HEK293 (cell line): Measurements from ENCODE around the gene ARG2.

ENCODE experiments used
- CTCF ChIA-PET: fragments of 350-600 bp; formaldehyde crosslinking; extraction: SDS; loops from one replicate; lab custom pipeline; 2021; ENCODE audit warnings: antibody characterized with exemption; lab: Yijun Ruan, JAX
- POLR2A ChIA-PET: fragments of 300-600 bp; formaldehyde crosslinking; extraction: SDS; loops from one replicate; lab custom pipeline; 2020; ENCODE audit warnings: antibody characterized with exemption, inconsistent platforms; lab: Yijun Ruan, JAX
- H3K27ac ChIP-seq: fragments of 200-500 bp; sonication (Bioruptor generic); 2 replicates; pipeline ENCODE4 v1.5.1; 2014; ENCODE audit warnings: low read depth, low read length, control low read depth, inconsistent platforms; ENCODE audit errors: extremely low read depth
- H3K36me3 ChIP-seq, 2 experiments: fragments of 200-500 bp in 1 of 2; sonication (Bioruptor generic) in 1 of 2; 1 replicate in 1 of 2; 2 replicates in 1 of 2; pipeline ENCODE4 v1.5.1; 2014 to 2017; ENCODE audit warnings: inconsistent platforms in 2 of 2, low read length in 2 of 2; ENCODE audit not compliant: control insufficient read depth in 2 of 2, insufficient read depth in 1 of 2
- H3K4me1 ChIP-seq: fragments of 200-500 bp; sonication (Bioruptor generic); 2 replicates; pipeline ENCODE4 v1.5.1; 2014; ENCODE audit warnings: mild to moderate bottlenecking, low read length, inconsistent platforms; ENCODE audit not compliant: control insufficient read depth, insufficient read depth
- H3K4me3 ChIP-seq: 2 replicates; pipeline ENCODE4 v1.5.1; 2011; ENCODE audit warnings: low read depth, mild to moderate bottlenecking, control low read depth, low read length, moderate library complexity
- H3K9me3 ChIP-seq: fragments of 200-500 bp; sonication (Bioruptor generic); 2 replicates; pipeline ENCODE4 v1.5.1; 2014; ENCODE audit warnings: low read depth, low read length, inconsistent platforms; ENCODE audit not compliant: control insufficient read depth, insufficient read depth
- BCL6B ChIP-seq: fragments of 450-650 bp; formaldehyde crosslinking; IDR thresholded peaks from 2 replicates; pipeline ENCODE4 v1.5.1; 2017; ENCODE audit warnings: missing biosample characterization, missing genetic modification characterization
- FEZF1 ChIP-seq: fragments of 450-650 bp; formaldehyde crosslinking; IDR thresholded peaks from 2 replicates; pipeline ENCODE4 v1.5.1; 2016; ENCODE audit warnings: missing biosample characterization, missing genetic modification characterization
- HIC1 ChIP-seq: fragments of 450-650 bp; formaldehyde crosslinking; IDR thresholded peaks from 2 replicates; pipeline ENCODE4 v1.5.1; 2016; ENCODE audit warnings: missing biosample characterization, missing genetic modification characterization
- HOXC10 ChIP-seq: sonication (generic); formaldehyde crosslinking; IDR thresholded peaks from 2 replicates; pipeline ENCODE4 v1.8.1; 2023; ENCODE audit warnings: mild to moderate bottlenecking, missing genetic modification reagents
- PRDM4 ChIP-seq: fragments of 450-650 bp; formaldehyde crosslinking; IDR thresholded peaks from 2 replicates; pipeline ENCODE4 v1.5.1; 2017; ENCODE audit warnings: missing biosample characterization, missing genetic modification characterization
- RBAK ChIP-seq: fragments of 450-650 bp; formaldehyde crosslinking; IDR thresholded peaks from 2 replicates; pipeline ENCODE4 v1.5.1; 2016; ENCODE audit warnings: missing biosample characterization, missing genetic modification characterization
- REPIN1 ChIP-seq: fragments of 450-650 bp; formaldehyde crosslinking; IDR thresholded peaks from 2 replicates; pipeline ENCODE4 v1.5.1; 2017; ENCODE audit warnings: missing biosample characterization, missing genetic modification characterization, low read depth
- SCRT1 ChIP-seq: fragments of 450-650 bp; formaldehyde crosslinking; IDR thresholded peaks from 2 replicates; pipeline ENCODE4 v1.5.1; 2016; ENCODE audit warnings: missing biosample characterization, missing genetic modification characterization, borderline replicate concordance
- SCRT2 ChIP-seq: fragments of 450-650 bp; formaldehyde crosslinking; IDR thresholded peaks from 2 replicates; pipeline ENCODE4 v1.5.1; 2016; ENCODE audit warnings: missing biosample characterization, missing genetic modification characterization
- SETDB1 ChIP-seq: IDR thresholded peaks from one replicate; pipeline ENCODE4 v1.6.1; 2017; ENCODE audit warnings: mild to moderate bottlenecking, low read length, moderate library complexity, mixed read lengths; ENCODE audit not compliant: insufficient read length
- TCF7L2 ChIP-seq: IDR thresholded peaks from 2 replicates; pipeline ENCODE4 v1.6.1; 2011; ENCODE audit warnings: low read depth, mild to moderate bottlenecking, inconsistent platforms, low read length, moderate library complexity, borderline replicate concordance
- TSHZ1 ChIP-seq: fragments of 450-650 bp; formaldehyde crosslinking; IDR thresholded peaks from 2 replicates; pipeline ENCODE4 v1.5.1; 2016; ENCODE audit warnings: missing biosample characterization, missing genetic modification characterization, borderline replicate concordance
- YY2 ChIP-seq: fragments of 450-650 bp; formaldehyde crosslinking; IDR thresholded peaks from 2 replicates; pipeline ENCODE4 v1.5.1; 2016; ENCODE audit warnings: missing biosample characterization, missing genetic modification characterization
- ZFP3 ChIP-seq: fragments of 450-650 bp; formaldehyde crosslinking; IDR thresholded peaks from 2 replicates; pipeline ENCODE4 v1.5.1; 2016; ENCODE audit warnings: low read depth, missing biosample characterization, missing genetic modification characterization
- ZFP37 ChIP-seq: fragments of 450-650 bp; formaldehyde crosslinking; IDR thresholded peaks from 2 replicates; pipeline ENCODE4 v1.5.1; 2016; ENCODE audit warnings: missing biosample characterization, missing genetic modification characterization
- ZNF202 ChIP-seq: fragments of 450-650 bp; formaldehyde crosslinking; IDR thresholded peaks from 2 replicates; pipeline ENCODE4 v1.5.1; 2016; ENCODE audit warnings: missing biosample characterization, missing genetic modification characterization, borderline replicate concordance
- ZNF214 ChIP-seq: fragments of 450-650 bp; formaldehyde crosslinking; IDR thresholded peaks from 2 replicates; pipeline ENCODE4 v1.5.1; 2017; ENCODE audit warnings: missing biosample characterization, mild to moderate bottlenecking, missing genetic modification characterization, borderline replicate concordance
- ZNF23 ChIP-seq: fragments of 450-650 bp; formaldehyde crosslinking; IDR thresholded peaks from 2 replicates; pipeline ENCODE4 v1.5.1; 2016; ENCODE audit warnings: missing biosample characterization, missing genetic modification characterization, borderline replicate concordance
- ZNF394 ChIP-seq: fragments of 450-650 bp; formaldehyde crosslinking; IDR thresholded peaks from 2 replicates; pipeline ENCODE4 v1.5.1; 2016; ENCODE audit warnings: missing biosample characterization, missing genetic modification characterization, mild to moderate bottlenecking, moderate library complexity, borderline replicate concordance
- ZNF501 ChIP-seq: fragments of 450-650 bp; formaldehyde crosslinking; IDR thresholded peaks from 2 replicates; pipeline ENCODE4 v1.5.1; 2016; ENCODE audit warnings: missing biosample characterization, missing genetic modification characterization
- ZNF548 ChIP-seq: fragments of 450-650 bp; formaldehyde crosslinking; IDR thresholded peaks from 2 replicates; pipeline ENCODE4 v1.5.1; 2016; ENCODE audit warnings: missing biosample characterization, missing genetic modification characterization
- ZNF639 ChIP-seq: fragments of 450-650 bp; formaldehyde crosslinking; IDR thresholded peaks from 2 replicates; pipeline ENCODE4 v1.5.1; 2016; ENCODE audit warnings: missing biosample characterization, missing genetic modification characterization
- ZNF660 ChIP-seq: fragments of 450-650 bp; IDR thresholded peaks from 2 replicates; pipeline ENCODE4 v1.5.1; 2018; ENCODE audit warnings: missing biosample characterization, mild to moderate bottlenecking, missing genetic modification characterization
- ZNF701 ChIP-seq: fragments of 450-650 bp; formaldehyde crosslinking; IDR thresholded peaks from 2 replicates; pipeline ENCODE4 v1.5.1; 2016; ENCODE audit warnings: missing biosample characterization, missing genetic modification characterization
- ZSCAN16 ChIP-seq: fragments of 450-650 bp; formaldehyde crosslinking; IDR thresholded peaks from 2 replicates; pipeline ENCODE4 v1.5.1; 2016; ENCODE audit warnings: missing biosample characterization, missing genetic modification characterization
- ZSCAN30 ChIP-seq: fragments of 450-650 bp; IDR thresholded peaks from 2 replicates; pipeline ENCODE4 v1.5.1; 2018; ENCODE audit warnings: missing biosample characterization, mild to moderate bottlenecking, missing genetic modification characterization, moderate library complexity

The ARG2 gene

GRCh38 chr14:67619446-67620216 lies at the start of gene ARG2:
Gene ARG2 (plus strand): TSS chr14:67619920. CDS start chr14:67619978, 58 bp downstream.
- Histone ChIP-seq H3K4me3 (peak within 1 kb of the TSS; percentile 80), H3K27ac (peak within 1 kb of the TSS; percentile 38; the same call in 1 of the 2 replicates), H3K4me1 (peaks cover 13% of the 10 kb centered on the region), H3K36me3 (peaks cover 0 to 4% of the 10 kb centered on the region in 2 experiments; a peak in 1 of 3 replicates), H3K9me3 (no peaks in the 10 kb centered on the region)
- ChIA-PET POLR2A (interaction anchor here (0.5 to 1.2 kb wide), 7 partner anchors 12 to 84 kb away, joined by 3 to 8 read pairs (median 4); partner anchors contain the start of genes PIGH and RDH11), CTCF (interaction anchor here (0.6 to 3.9 kb wide), 25 partner anchors 8 to 880 kb away, joined by 3 to 47 read pairs (median 3); partner anchors contain the start of genes ATP6V1D and EIF2S1)
- no peak for TF ChIP-seq RBAK
- no peak for TF ChIP-seq HOXC10 (CRISPR knock-in tag)
- TF ChIP-seq PRDM4 (tag by site-specific recombination), result peak; percentile 44; the same call in 1 of the 2 replicates
- TF ChIP-seq ZNF214, result no peak
- TF ChIP-seq TCF7L2, result no peak
- no peak for TF ChIP-seq ZNF202 (tag by site-specific recombination)
- no peak for TF ChIP-seq ZNF23
- TF ChIP-seq SETDB1, result no peak
- TF ChIP-seq SCRT2 (tag by site-specific recombination), result peak; percentile 99
- peak; percentile 94 for TF ChIP-seq SCRT1 (tag by site-specific recombination)
- no peak for TF ChIP-seq YY2 (tag by site-specific recombination)
- TF ChIP-seq FEZF1 (tag by site-specific recombination), result no peak
- peak; percentile 92 for TF ChIP-seq HIC1
- peak; percentile 83; the same call in 1 of the 2 replicates for TF ChIP-seq ZNF501 (tag by site-specific recombination)
- TF ChIP-seq REPIN1 (tag by site-specific recombination), result no peak
- TF ChIP-seq ZNF660 (tag by site-specific recombination), result peak; percentile 13; the same call in 1 of the 2 replicates
- peak; percentile 48; the same call in 1 of the 2 replicates for TF ChIP-seq ZNF394 (tag by site-specific recombination)
- no peak for TF ChIP-seq ZNF548
- TF ChIP-seq ZNF701, result no peak
- TF ChIP-seq ZSCAN16 (tag by site-specific recombination), result no peak
- TF ChIP-seq ZNF639 (tag by site-specific recombination), result peak; percentile 68; the same call in 1 of the 2 replicates
- TF ChIP-seq ZSCAN30, result peak; percentile 50; the same call in 1 of the 2 replicates
- TF ChIP-seq BCL6B (tag by site-specific recombination), result no peak
- TF ChIP-seq TSHZ1, result peak; percentile 41; the same call in 1 of the 2 replicates
- TF ChIP-seq ZFP3 (tag by site-specific recombination), result no peak
- TF ChIP-seq ZFP37 (tag by site-specific recombination), result peak; percentile 45; the same call in 1 of the 2 replicates
